Natural killer cell (primary cell): ENCODE results near the gene CDH16. TPM values are rescaled to one million over a fixed set of nuclear protein-coding genes. Genes with fewer than 3 reads are reported as not detected.
"Not testable (repeated sequence)": the region's sequence is repeated elsewhere in the genome, so short reads cannot be mapped to it uniquely, and the experiment has no call there.

ENCODE experiments used
- ATAC-seq, 3 donors: fragments of 150-1000 bp in 2 of 3; fragments of 200-7000 bp in 1 of 3; cut with Tn5 transposase; 1 replicate in 1 of 3; 2 replicates in 2 of 3; pipeline ENCODE4 v1.10.0; 2021; ENCODE audit warnings: mild to moderate bottlenecking in 2 of 3, moderate library complexity in 2 of 3
- DNase-seq, 2 donors: peaks; one replicate each; pipeline versions ENCODE4 v3.0.0 to v3.0.0-alpha.2; 2013 to 2021; ENCODE audit warnings: mixed read lengths in 1 of 2
- H3K27ac ChIP-seq: one replicate; pipeline ENCODE4 v1.5.1; 2013; ENCODE audit warnings: mild to moderate bottlenecking, low read length
- H3K27me3 ChIP-seq: one replicate; pipeline ENCODE4 v1.6.1; 2013; ENCODE audit warnings: low read length; ENCODE audit not compliant: control insufficient read depth, insufficient read depth
- H3K36me3 ChIP-seq: one replicate; pipeline ENCODE4 v1.6.1; 2013; ENCODE audit warnings: low read length; ENCODE audit not compliant: control insufficient read depth, insufficient read depth
- H3K4me1 ChIP-seq: one replicate; pipeline ENCODE4 v1.6.1; 2013; ENCODE audit warnings: low read length; ENCODE audit not compliant: control insufficient read depth, insufficient read depth
- H3K4me3 ChIP-seq: one replicate; pipeline ENCODE4 v1.5.1; 2013; ENCODE audit warnings: low read length
- H3K9me3 ChIP-seq: one replicate; pipeline ENCODE4 v1.6.1; 2013; ENCODE audit warnings: low read length; ENCODE audit not compliant: control insufficient read depth, insufficient read depth
- H3K27ac Mint-ChIP-seq, 2 donors: one replicate each; pipeline ENCODE4 v1.8.0; 2022; ENCODE audit warnings: mild to moderate bottlenecking in 2 of 2, mixed read lengths in 2 of 2, moderate library complexity in 1 of 2
- H3K27me3 Mint-ChIP-seq, 2 donors: one replicate each; pipeline ENCODE4 v1.8.0; 2022; ENCODE audit warnings: low read depth in 2 of 2, mixed read lengths in 2 of 2
- H3K36me3 Mint-ChIP-seq: one replicate; pipeline ENCODE4 v1.8.0; 2022; ENCODE audit warnings: mixed read lengths
- H3K4me1 Mint-ChIP-seq, 2 donors: one replicate each; pipeline ENCODE4 v1.8.0; 2022; ENCODE audit warnings: mixed read lengths in 2 of 2
- H3K4me3 Mint-ChIP-seq: one replicate; pipeline ENCODE4 v1.8.0; 2022; ENCODE audit warnings: mild to moderate bottlenecking, moderate library complexity, mixed read lengths
- H3K9me3 Mint-ChIP-seq, 2 donors: one replicate each; pipeline ENCODE4 v1.8.0; 2022; ENCODE audit warnings: mixed read lengths in 2 of 2
- CTCF ChIP-seq: fragments of 200-600 bp; IDR thresholded peaks from one replicate; pipeline ENCODE4 v1.8.0; 2022; ENCODE audit warnings: antibody characterized with exemption
- WGBS: methylation state at CpG from one replicate; pipeline ENCODE4 v1.1.7; 2013; ENCODE audit warnings: missing lambda C conversion rate; ENCODE audit not compliant: insufficient coverage; 5-methylcytosine and 5-hydroxymethylcytosine counted together
- intact Hi-C: fragments of 100-400 bp; cut with micrococcal nuclease; formaldehyde crosslinking; loops from one replicate; pipeline ENCODE4 v1.14.2; 2022
- total RNA-seq, 4 donors: library from RNA; stranded (reverse); fragments of 120-200 nt in 1 of 4; gene quantifications; one replicate each; pipeline versions ENCODE4 v1.2.3 to v1.2.4, GENCODE V29; 2013 to 2022

Gene CDH16
- total RNA-seq, 3 donors from 2014 or later (not counting 1 experiment from before 2014, with no cell fraction given): not detected

GRCh38 chr16:66935314-66936011, 16.8 kb upstream of the CDH16 start, which contains the start of gene CES2:
Gene CES2, plus strand, starts transcription at chr16:66935516. Its CDS starts 120 bp downstream, at chr16:66935636.
- Histone ChIP-seq H3K9me3 (no peaks in the 10 kb centered on the region), H3K4me1 (peaks cover 35% of the 10 kb centered on the region), H3K27me3 (no peaks in the 10 kb centered on the region), H3K27ac (peak within 1 kb of the TSS; percentile 78), H3K4me3 (peak within 1 kb of the TSS; percentile 64), H3K36me3 (peaks cover 12% of the 10 kb centered on the region)
- H3K4me1 Mint-ChIP-seq: peaks cover 44 to 60% of the 10 kb centered on the region in 2 donors
- peak within 1 kb of the TSS; percentile 99 for H3K4me3 Mint-ChIP-seq
- H3K9me3 Mint-ChIP-seq: no peaks in the 10 kb centered on the region
- peak within 1 kb of the TSS; percentile 96 to 98 for H3K27ac Mint-ChIP-seq
- no peak for ATAC-seq
- TF ChIP-seq CTCF: no peak
- DNase-seq: no peak
- 69% methylated on average over 44 of the region's 44 CpGs for WGBS
- no peaks in the 10 kb centered on the region for H3K36me3 Mint-ChIP-seq
- H3K27me3 Mint-ChIP-seq: no peaks in the 10 kb centered on the region
- intact Hi-C loops: no loop called here

GRCh38 chr16:66934839-66935313, 16.2 kb upstream of the CDH16 start:
- H3K27ac ChIP-seq: peak overlapping the region; percentile 78
- H3K4me1 ChIP-seq: peaks cover 35% of the 10 kb centered on the region
- peak overlapping the region; percentile 96 to 98 for H3K27ac Mint-ChIP-seq
- DNase-seq: peak in 1 of 2 donors; percentile 29
- intact Hi-C loops, H3K36me3 ChIP-seq, H3K27me3 ChIP-seq, H3K36me3 Mint-ChIP-seq, H3K27me3 Mint-ChIP-seq, ATAC-seq, H3K9me3 Mint-ChIP-seq, H3K9me3 ChIP-seq: not testable (repeated sequence)
- peak overlapping the region; percentile 99 for H3K4me3 Mint-ChIP-seq
- peak overlapping the region; percentile 64 for H3K4me3 ChIP-seq
- 4% methylated on average over 21 of the region's 24 CpGs for WGBS
- peaks cover 44 to 60% of the 10 kb centered on the region in 2 donors for H3K4me1 Mint-ChIP-seq

GRCh38 chr16:66934138-66934838, 15.6 kb upstream of the CDH16 start, which contains the start of gene CIAO2B:
Gene CIAO2B, minus strand, starts transcription at chr16:66934402. Its CDS starts 38 bp downstream, at chr16:66934364.
- WGBS: under 1% methylated on average over 76 of the region's 76 CpGs
- Histone ChIP-seq H3K27me3 (no peaks in the 10 kb centered on the region), H3K36me3 (peaks cover 5% of the 10 kb centered on the region), H3K4me3 (peak within 1 kb of the TSS; percentile 64), H3K9me3 (no peaks in the 10 kb centered on the region), H3K27ac (peak within 1 kb of the TSS; percentile 78), H3K4me1 (peaks cover 35% of the 10 kb centered on the region)
- Mint-ChIP-seq H3K9me3 (no peaks in the 10 kb centered on the region), H3K27ac (peak within 1 kb of the TSS; percentile 96 to 98), H3K27me3 (no peaks in the 10 kb centered on the region), H3K4me1 (peaks cover 44 to 60% of the 10 kb centered on the region in 2 donors), H3K36me3 (no peaks in the 10 kb centered on the region), H3K4me3 (peak within 1 kb of the TSS; percentile 99)
- intact Hi-C loops: no loop called here
- no peak for TF ChIP-seq CTCF
- DNase-seq (peak; percentile 86 to 94), ATAC-seq (peak; percentile 85 to 91 (median 87))

- no peaks in the 10 kb centered on the region for H3K36me3 Mint-ChIP-seq
- no peak for DNase-seq
Measured at GRCh38 chr16:66933776-66934137, 15.1 kb upstream of the CDH16 start.

More at GRCh38 chr16:66933776-66934137, 15.1 kb upstream of the CDH16 start:
- no peak for TF ChIP-seq CTCF
- H3K4me1 ChIP-seq: peaks cover 35% of the 10 kb centered on the region
- H3K9me3 Mint-ChIP-seq: no peaks in the 10 kb centered on the region
- peaks cover 2% of the 10 kb centered on the region for H3K36me3 ChIP-seq
- ATAC-seq: peak in 2 of 3 donors; percentile 3 to 43
- no peaks in the 10 kb centered on the region for H3K9me3 ChIP-seq
- peak overlapping the region; percentile 64 for H3K4me3 ChIP-seq
- peak overlapping the region; percentile 99 for H3K4me3 Mint-ChIP-seq
- H3K27me3 Mint-ChIP-seq: no peaks in the 10 kb centered on the region
- peak overlapping the region; percentile 96 to 98 for H3K27ac Mint-ChIP-seq
- intact Hi-C loops: no loop called here
- peaks cover 44 to 60% of the 10 kb centered on the region in 2 donors for H3K4me1 Mint-ChIP-seq
- no peaks in the 10 kb centered on the region for H3K27me3 ChIP-seq
- H3K27ac ChIP-seq: peak overlapping the region; percentile 78
- WGBS: 2% methylated on average over 9 of the region's 12 CpGs
